Tibial artery (tissue), 4 donors: ENCODE results near the gene UBE3B.

Experiments
- DNase-seq, 2 donors: peaks; one replicate each; pipeline ENCODE4 v3.0.0-alpha.2; 2019
- H3K27ac ChIP-seq, 2 donors: fragments of 200-600 bp; sonication (generic) in 1 of 2; 1 replicate in 1 of 2; 2 replicates in 1 of 2; pipeline ENCODE4 v1.5.1; 2018 to 2019; ENCODE audit warnings: mild to moderate bottlenecking in 1 of 2
- H3K27me3 ChIP-seq, 2 donors: fragments of 200-600 bp; sonication (generic) in 1 of 2; one replicate each; pipeline versions ENCODE4 v1.5.1 to v1.6.0; 2016 to 2019
- H3K36me3 ChIP-seq, 3 donors: fragments of 200-600 bp; sonication (generic) in 2 of 3; one replicate each; pipeline ENCODE4 v1.5.1; 2016 to 2019; ENCODE audit warnings: mild to moderate bottlenecking in 2 of 3
- H3K4me1 ChIP-seq, 4 donors: fragments of 200-600 bp; sonication (generic) in 2 of 4; 1 replicate in 3 of 4; 2 replicates in 1 of 4; pipeline ENCODE4 v1.5.1; 2016 to 2019
- H3K4me3 ChIP-seq, 2 donors: fragments of 200-600 bp; sonication (generic) in 1 of 2; 1 replicate in 1 of 2; 2 replicates in 1 of 2; pipeline ENCODE4 v1.5.1; 2018 to 2019; ENCODE audit warnings: mild to moderate bottlenecking in 2 of 2
- H3K9me3 ChIP-seq, 3 donors: fragments of 200-600 bp; sonication (generic) in 1 of 3; one replicate each; pipeline ENCODE4 v1.5.1; 2016 to 2019
- intact Hi-C: fragments of 100-400 bp; cut with DNase I; formaldehyde crosslinking; loops from one replicate; pipeline ENCODE4 v1.15.0; 2023; ENCODE audit warnings: low total_unique reads
- TF ChIP-seq, protein P1 (sequence below), 2 experiments: fragments of 200-600 bp in 1 of 2; fragments of 450-650 bp in 1 of 2; IDR thresholded peaks; one replicate each; pipeline ENCODE4 v1.5.1; 2017 to 2019; ENCODE audit warnings: antibody characterized with exemption in 2 of 2, mild to moderate bottlenecking in 1 of 2, moderate library complexity in 1 of 2

The UBE3B gene

DNA sequence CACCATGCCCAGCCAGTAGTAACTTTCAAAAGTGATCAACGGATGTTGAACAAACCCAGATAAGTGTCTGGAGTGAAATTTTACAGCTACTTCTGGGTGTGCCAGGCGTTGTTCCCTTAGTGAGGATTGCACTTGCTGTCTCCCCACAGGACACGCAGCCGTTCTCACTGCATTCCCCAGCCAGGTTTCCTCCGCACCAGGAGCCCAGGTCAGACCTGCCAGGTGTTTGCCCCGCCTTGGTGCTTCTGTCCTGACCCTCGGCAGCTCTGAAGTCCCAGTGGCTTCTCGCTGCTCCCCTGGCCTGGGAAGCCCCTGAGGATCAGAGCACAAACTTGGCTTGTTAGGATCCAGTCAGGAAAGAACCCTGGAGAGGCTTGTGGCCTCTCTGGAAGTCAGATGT is 59.7 kb downstream of the UBE3B start:
- H3K27me3 ChIP-seq = no peaks in the 10 kb centered on the region
- H3K4me1 ChIP-seq = no peaks in the 10 kb centered on the region
- no peak overlapping the region for H3K4me3 ChIP-seq
- intact Hi-C loops = no loop called here
- no peaks in the 10 kb centered on the region for H3K9me3 ChIP-seq
- DNase-seq = no peak
- H3K36me3 ChIP-seq = peaks cover 42 to 83% (median 55%) of the 10 kb centered on the region in 3 donors
- no peak overlapping the region for H3K27ac ChIP-seq
- TF ChIP-seq, protein P1, sequence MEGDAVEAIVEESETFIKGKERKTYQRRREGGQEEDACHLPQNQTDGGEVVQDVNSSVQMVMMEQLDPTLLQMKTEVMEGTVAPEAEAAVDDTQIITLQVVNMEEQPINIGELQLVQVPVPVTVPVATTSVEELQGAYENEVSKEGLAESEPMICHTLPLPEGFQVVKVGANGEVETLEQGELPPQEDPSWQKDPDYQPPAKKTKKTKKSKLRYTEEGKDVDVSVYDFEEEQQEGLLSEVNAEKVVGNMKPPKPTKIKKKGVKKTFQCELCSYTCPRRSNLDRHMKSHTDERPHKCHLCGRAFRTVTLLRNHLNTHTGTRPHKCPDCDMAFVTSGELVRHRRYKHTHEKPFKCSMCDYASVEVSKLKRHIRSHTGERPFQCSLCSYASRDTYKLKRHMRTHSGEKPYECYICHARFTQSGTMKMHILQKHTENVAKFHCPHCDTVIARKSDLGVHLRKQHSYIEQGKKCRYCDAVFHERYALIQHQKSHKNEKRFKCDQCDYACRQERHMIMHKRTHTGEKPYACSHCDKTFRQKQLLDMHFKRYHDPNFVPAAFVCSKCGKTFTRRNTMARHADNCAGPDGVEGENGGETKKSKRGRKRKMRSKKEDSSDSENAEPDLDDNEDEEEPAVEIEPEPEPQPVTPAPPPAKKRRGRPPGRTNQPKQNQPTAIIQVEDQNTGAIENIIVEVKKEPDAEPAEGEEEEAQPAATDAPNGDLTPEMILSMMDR (IDR thresholded peaks at IDR 0.05) = no peak

- Histone ChIP-seq H3K27ac (no peak overlapping the region), H3K4me1 (no peaks in the 10 kb centered on the region), H3K4me3 (no peak overlapping the region), H3K27me3 (no peaks in the 10 kb centered on the region), H3K9me3 (no peaks in the 10 kb centered on the region), H3K36me3 (peaks cover 31 to 71% (median 46%) of the 10 kb centered on the region in 3 donors)
- intact Hi-C loops = no loop called here
- TF ChIP-seq, protein P1 (IDR thresholded peaks at IDR 0.05) = no peak
- DNase-seq = no peak
Measured at GRCh38 chr12:109538191-109538863, 60.9 kb downstream of the UBE3B start.

DNA sequence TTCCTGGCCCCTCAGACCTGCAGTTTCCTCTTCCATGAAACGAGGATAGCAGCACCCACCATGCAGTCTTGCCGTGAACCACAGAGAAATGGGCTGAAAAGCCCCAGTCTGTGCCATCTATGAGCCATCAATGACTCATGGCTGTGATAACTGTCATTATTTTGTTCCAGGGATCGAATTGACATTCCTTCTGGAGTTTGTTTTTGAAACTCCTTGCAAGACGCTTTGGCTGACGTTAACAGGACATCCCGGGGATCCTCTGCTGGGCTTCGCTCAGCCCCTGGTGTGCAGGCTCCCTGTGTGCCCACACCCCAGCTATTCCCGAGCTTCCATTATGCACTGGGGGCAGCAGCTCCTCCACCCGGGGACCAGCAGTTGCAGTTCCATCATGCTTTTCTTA is 62.1 kb downstream of the UBE3B start:
- intact Hi-C loops = no loop called here

DNA sequence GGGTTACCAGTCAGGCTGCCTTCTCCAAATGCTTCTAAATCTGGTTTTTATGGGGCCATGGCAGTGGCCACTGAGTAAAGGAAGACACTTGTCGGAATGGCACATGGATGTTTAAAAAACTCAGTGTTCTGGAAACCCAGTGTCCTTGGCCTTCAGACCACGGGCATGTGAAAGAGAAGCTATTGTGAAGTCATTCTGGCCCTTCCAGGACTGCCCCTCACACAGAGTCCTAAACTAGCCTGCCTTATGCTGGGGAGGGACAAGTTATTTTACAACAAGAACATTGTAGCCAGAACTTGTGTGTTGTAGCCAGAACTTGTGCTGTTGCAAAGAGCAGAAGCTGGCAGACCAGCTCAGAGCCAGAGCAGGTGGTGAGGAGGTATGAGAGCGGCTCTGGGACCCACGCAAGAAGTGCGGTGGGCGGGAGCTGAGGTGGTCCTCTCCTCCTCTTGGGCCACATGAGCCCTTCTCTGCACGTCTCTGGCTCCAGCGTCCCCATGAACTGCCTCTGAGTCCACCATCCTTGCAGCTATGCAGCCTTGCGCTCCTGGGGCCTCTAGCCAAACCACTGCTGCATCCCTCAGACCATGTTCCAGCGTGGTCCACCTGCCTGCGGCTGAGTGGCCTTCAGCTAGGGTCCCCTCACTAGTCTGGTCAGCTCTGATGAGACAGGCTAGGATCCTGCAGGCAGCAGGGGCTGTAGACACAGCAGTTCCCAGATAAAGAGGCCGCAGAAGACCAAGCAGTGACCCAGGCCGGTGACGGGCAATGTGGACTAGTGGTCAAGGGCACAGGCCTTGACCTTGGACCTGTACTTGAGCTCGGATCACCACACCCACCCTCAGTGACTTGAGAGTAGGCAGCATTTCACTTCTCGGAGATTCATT is 63.3 kb downstream of the UBE3B start:
- no peak overlapping the region for H3K27ac ChIP-seq
- peaks cover 0 to 5% (median 2%) of the 10 kb centered on the region in 4 donors for H3K4me1 ChIP-seq
- no peak for DNase-seq
- no peak overlapping the region for H3K4me3 ChIP-seq
- H3K36me3 ChIP-seq = peaks cover 13 to 47% (median 25%) of the 10 kb centered on the region in 3 donors
- intact Hi-C loops = no loop called here
- H3K27me3 ChIP-seq = no peaks in the 10 kb centered on the region
- H3K9me3 ChIP-seq = no peaks in the 10 kb centered on the region
- TF ChIP-seq, protein P1 (IDR thresholded peaks at IDR 0.05) = no peak

More for the DNA sequence above, 62.1 kb downstream of the UBE3B start:
- H3K9me3 ChIP-seq = no peaks in the 10 kb centered on the region
- H3K27me3 ChIP-seq = no peaks in the 10 kb centered on the region
- TF ChIP-seq, protein P1 (IDR thresholded peaks at IDR 0.05) = no peak
- H3K4me3 ChIP-seq = no peak overlapping the region
- H3K4me1 ChIP-seq = no peaks in the 10 kb centered on the region
- H3K27ac ChIP-seq = no peak overlapping the region
- no peak for DNase-seq
- peaks cover 24 to 60% (median 36%) of the 10 kb centered on the region in 3 donors for H3K36me3 ChIP-seq

DNA sequence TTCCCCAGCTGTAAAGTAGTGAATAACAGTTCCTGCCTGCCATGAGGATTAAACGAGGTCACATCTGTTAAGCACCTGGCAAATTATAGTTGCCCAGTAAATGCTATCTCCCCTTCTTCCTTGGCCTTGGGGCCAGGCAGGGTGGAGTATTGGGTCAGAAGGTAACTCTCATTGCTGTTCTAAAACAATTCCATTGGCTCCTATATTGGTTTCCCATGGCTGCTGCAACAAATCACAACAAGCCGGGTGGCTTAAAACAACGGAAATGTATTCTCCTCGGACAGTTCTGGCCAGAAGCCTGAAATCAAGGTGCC is 63.9 kb downstream of the UBE3B start:
- no peak overlapping the region for H3K27ac ChIP-seq
- TF ChIP-seq, protein P1 (IDR thresholded peaks at IDR 0.05) = no peak
- no peak for DNase-seq
- no peaks in the 10 kb centered on the region for H3K9me3 ChIP-seq
- peaks cover 7 to 41% (median 25%) of the 10 kb centered on the region in 3 donors for H3K36me3 ChIP-seq
- no peak overlapping the region for H3K4me3 ChIP-seq
- H3K4me1 ChIP-seq = peaks cover 0 to 5% (median 2%) of the 10 kb centered on the region in 4 donors
- H3K27me3 ChIP-seq = no peaks in the 10 kb centered on the region
- intact Hi-C loops = no loop called here
